Globus pallidus (tissue), 1 donor: ENCODE measurements around the gene RBM4B.
"Not testable (repeated sequence)": the region's sequence is repeated elsewhere in the genome, so short reads cannot be mapped to it uniquely, and the experiment has no call there.

Source experiments
- DNase-seq: peaks from one replicate; pipeline ENCODE4 v3.0.0-alpha.2; 2015; ENCODE audit warnings: low spot score

Gene RBM4B

GRCh38 chr11:66677599-66678375, at the start of gene RBM4B:
TSS of gene RBM4B (minus strand) at chr11:66677887. CDS start at chr11:66677079, 808 bp downstream.
- peak; percentile 94 for DNase-seq

GRCh38 chr11:66725647-66726046, 48.0 kb upstream of the RBM4B start:
- DNase-seq = no peak

GRCh38 chr11:66725114-66725513, 47.4 kb upstream of the RBM4B start:
- no peak for DNase-seq

- DNase-seq = not testable (repeated sequence)
Measured at GRCh38 chr11:66724167-66724566, 46.5 kb upstream of the RBM4B start.

GRCh38 chr11:66723693-66724092, 46.0 kb upstream of the RBM4B start:
- DNase-seq = no peak

GRCh38 chr11:66722745-66723651, 45.3 kb upstream of the RBM4B start:
- DNase-seq = no peak

GRCh38 chr11:66721939-66722338, 44.3 kb upstream of the RBM4B start:
- no peak for DNase-seq

GRCh38 chr11:66720899-66721470, 43.3 kb upstream of the RBM4B start:
- DNase-seq = no peak

- no peak for DNase-seq
Measured at GRCh38 chr11:66720223-66720898, 42.7 kb upstream of the RBM4B start.

GRCh38 chr11:66719111-66719872, 41.6 kb upstream of the RBM4B start:
- DNase-seq = no peak

- DNase-seq = no peak
Measured at GRCh38 chr11:66718320-66718971, 40.8 kb upstream of the RBM4B start.

GRCh38 chr11:66717925-66718319, 40.2 kb upstream of the RBM4B start:
- no peak for DNase-seq

GRCh38 chr11:66716996-66717395, 39.3 kb upstream of the RBM4B start:
- no peak for DNase-seq

- no peak for DNase-seq
Measured at GRCh38 chr11:66715346-66716085, 37.8 kb upstream of the RBM4B start.

GRCh38 chr11:66713746-66714480, 36.2 kb upstream of the RBM4B start:
- no peak for DNase-seq

- DNase-seq = no peak
Measured at GRCh38 chr11:66710384-66710930, 32.8 kb upstream of the RBM4B start.

- DNase-seq = no peak
Measured at GRCh38 chr11:66708701-66709100, 31.0 kb upstream of the RBM4B start.

GRCh38 chr11:66708094-66708493, 30.4 kb upstream of the RBM4B start:
- DNase-seq = no peak

GRCh38 chr11:66707486-66707885, 29.8 kb upstream of the RBM4B start:
- no peak for DNase-seq
